ENCODE measurements around the gene C1QTNF8.

DNA sequence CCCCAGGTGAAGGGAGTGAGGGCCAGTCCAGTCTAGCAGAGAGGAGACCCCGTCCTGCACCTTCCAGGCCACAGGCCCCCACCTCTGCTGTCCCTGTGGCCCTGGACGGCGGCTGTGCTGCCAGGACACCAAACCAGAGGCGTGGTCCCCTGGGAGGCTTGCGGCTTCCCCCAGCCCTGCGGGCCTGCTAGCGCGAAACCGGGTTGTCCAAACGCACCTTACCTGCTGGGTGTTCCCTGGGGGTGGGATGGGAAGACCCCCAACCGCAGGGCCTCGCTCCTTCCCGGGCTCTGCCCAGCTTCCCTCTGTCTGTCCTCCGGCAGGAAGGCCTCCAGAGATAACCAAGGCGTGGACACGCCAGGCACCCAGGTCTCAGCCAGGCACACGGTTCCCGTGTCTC is 37.2 kb upstream of the C1QTNF8 start:
- TF ChIP-seq POLR2AphosphoS5 (IDR thresholded peaks at IDR 0.05) (no peak), POLR2A (IDR thresholded peaks at IDR 0.05) (no peak)

All from prostate gland (tissue), 1 donor.